Measurements from ENCODE around the gene GMEB2.
"Not testable (repeated sequence)": the region's sequence is repeated elsewhere in the genome, so short reads cannot be mapped to it uniquely, and the experiment has no call there.

The GMEB2 gene

DNA sequence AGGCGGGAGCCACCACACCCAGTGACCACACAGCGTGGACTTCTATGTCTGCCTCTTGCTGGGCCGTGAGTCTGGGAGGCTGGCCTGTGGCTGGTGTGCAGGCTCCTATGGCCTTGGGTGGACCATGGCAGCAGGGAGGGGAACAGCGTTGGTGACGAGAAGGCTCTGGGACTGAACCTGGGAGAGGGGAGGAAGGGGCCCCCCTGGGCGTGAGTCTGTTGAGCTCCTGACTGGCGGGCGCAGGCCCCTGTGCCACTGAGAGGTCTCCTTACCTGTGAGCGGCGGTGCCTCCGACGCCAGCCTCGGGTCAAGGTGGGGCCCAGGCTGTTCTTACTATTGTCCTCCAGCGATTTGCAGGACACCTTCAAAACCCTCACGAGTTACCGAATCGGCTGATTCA, 40.1 kb downstream of the GMEB2 start:
- no peak for DNase-seq

DNA sequence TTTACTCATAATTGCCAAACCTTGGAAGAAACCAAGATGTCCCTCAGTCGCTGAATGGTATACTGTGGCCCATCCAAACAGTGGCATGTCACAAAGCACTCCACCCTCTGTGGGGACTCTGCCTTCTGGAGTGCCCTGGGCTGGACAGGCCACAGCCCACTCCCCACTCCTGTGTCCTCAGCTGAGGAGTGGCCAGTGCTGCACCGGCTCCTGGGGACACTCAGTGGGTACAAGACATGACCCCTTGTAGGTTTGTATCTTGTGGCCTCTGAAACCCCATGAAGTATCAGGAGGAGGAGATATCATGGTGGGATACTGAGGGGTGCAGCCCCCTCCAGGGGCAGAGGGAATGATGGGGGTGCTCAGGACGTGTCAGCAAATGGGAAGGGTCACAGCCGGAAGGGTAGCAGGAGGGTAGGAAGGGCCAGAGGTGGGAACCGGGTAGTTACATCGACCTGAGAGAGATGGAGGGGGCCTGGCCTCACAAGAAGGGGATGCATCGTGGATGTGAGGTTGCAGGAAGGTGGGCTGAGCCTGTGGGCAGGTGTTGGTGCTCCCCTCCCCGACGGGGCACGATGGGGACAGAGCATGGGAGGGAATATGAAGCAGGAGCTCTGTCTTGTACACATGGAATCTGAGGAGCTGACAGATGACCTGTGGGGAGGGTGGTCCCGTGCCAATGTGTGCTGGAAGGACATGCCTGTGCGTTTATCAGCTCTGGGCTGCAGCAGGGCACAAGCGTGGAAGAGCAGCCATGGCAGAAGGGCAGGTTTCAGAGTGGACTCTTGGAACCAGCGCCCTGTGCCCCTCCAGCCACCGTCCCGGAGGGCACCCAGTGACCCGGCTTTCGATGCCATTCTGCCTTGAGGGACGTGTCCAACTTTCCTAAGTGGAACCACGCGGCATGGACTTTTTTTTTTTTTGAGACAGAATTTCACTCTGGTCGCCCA, 41.0 kb downstream of the GMEB2 start:
- DNase-seq, result no peak

DNA sequence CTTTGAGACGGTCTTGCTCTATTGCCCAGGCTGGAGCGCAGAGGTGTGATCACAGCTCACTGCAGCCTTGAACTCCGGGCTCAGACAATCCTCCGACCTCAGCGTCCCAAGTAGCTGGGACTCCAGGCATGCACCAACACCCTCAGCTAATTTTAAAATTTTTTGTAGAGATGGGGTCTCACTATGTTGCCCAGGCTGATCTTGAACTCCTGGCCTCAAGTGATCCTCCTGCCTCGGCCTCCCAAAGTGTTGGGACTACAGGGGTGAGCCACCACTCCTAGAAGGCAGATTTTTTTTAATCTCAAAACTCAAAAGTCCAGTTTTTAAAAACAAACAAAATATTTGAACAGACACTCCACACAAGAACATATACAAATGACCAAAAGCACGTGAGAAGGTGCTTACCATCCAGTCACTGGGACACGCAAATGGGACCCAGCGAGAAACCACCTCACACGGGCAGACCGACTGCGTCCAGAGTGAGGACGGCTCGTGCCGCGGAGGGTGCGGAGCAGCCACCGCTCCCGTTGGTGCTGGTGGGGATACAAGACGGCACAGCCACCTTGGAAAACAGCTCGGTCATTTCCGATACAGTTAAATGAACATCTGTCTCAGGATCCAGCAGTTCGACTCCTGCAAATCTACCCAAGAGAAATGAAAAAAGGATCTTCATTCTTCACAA, 44.4 kb downstream of the GMEB2 start:
- no peak for DNase-seq

DNA sequence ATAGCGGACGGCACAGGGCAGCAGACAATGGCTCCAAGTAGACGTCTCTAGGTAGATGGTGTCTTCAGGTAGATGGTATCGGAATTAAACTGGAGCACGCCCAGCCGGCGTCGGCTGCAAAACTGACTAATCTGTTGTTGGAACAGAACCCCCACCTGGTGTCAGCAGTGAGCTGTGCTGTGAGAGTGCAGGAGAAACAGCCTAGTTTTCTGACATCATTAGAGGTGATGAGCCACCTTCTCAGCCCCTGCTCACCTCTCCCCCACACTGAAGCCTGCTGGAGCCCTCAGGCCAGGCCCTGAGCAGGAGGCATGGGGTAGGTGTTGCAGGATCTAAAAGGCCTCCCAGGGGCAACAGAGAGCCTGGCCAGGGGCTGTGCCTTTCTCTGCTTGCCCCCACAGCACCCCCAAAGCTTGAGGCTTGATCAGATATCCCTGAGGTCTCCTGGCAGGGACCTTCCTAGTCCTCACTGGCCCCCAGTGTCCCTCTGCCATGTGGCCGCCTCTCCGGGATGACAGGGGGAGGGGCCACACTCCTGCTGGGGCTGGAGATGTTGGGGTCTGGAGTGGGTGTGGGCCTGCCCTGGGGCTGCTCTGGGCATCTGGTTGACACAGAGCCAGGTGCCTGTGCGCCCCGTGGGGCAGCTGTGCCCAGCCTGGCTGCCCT, 46.0 kb downstream of the GMEB2 start:
- peak; percentile 80 for DNase-seq

DNA sequence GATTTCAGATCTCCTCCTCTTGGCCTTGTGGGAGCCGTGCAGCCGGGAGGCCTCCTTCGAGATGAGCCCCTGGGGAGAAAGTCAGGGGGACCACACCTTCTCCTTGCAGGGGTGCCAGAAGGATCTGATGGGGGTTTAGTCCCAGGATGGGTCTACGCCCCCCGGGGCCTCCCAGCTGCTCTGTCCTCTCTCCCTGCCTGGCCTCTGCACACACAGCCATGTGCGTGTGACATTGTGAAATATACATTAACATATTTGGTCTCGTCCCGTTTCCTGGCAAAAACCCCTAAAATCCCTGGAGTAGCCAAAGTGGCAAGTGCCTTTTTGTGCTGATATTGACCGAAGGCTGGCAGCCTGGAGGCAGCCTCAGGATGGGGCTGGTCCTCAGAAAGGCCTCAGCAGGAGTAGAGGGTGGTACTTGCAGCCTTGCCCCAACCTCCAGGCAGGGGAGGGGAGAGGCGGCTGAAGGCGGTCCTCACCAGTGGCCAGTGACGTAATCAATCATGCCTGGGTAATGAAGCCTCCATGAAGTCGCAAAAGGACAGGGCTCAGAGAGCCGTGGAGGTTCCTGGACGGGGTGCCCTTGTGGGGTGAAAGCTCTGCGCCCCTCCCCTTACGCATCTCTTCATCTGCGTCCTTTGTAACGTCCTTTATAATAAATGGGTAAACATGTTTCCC, 47.7 kb downstream of the GMEB2 start:
- DNase-seq, result no peak

GRCh38 chr20:63578224-63579016, 48.5 kb downstream of the GMEB2 start:
- DNase-seq, result no peak

GRCh38 chr20:63577317-63577894, 49.5 kb downstream of the GMEB2 start:
- DNase-seq, result no peak

GRCh38 chr20:63576311-63576710, 50.6 kb downstream of the GMEB2 start:
- no peak for DNase-seq

GRCh38 chr20:63574829-63575743, 51.8 kb downstream of the GMEB2 start:
- no peak for DNase-seq

- DNase-seq, result peak; percentile 81
Observed at GRCh38 chr20:63574156-63574828, 52.6 kb downstream of the GMEB2 start, which contains the start of gene HELZ2. Gene HELZ2, minus strand, starts transcription at chr20:63574239. Its CDS starts 1,854 bp downstream, at chr20:63572385.

GRCh38 chr20:63573647-63574131, 53.2 kb downstream of the GMEB2 start:
- no peak for DNase-seq

DNA sequence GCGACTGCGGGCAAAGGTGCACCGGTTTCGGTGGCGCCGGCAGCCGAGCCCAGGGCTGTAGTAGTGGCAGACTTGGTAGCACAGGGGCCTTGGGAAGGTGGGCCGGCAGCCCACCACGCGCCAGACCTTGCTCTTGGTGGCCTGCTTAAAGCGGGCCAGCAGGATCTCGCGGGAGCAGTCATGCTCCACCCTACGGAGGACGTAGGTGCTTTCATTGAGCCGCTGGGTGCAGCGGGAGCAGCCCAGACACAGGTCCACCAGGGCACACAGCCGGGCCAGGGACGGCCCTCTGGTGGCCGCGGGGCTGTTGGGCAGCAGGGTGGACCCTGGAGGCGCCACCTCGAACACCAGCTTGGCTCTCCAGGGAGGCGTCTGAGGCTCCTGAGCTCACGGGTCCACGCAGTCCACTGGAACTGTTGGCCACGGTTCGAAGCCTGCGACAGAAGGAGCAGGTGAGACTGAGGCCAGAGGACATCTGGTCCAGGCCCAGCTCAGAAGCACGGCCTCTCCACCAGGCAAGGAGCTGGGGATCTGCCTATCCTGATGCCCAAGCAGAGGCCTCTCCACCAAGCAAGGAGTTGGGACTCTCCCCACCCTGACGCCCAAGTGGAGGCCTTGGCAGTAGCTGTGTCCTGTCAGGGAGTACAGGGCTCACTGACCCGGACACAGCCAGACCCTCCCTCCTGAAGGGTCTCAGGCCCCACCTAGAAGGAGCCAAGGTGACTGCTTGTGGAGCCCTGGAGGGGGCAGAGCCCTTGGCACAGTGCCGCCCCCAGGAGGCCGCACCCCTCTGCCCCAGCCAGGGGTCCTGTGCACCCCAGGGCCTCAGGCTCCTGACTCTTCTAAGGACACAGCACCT, 53.9 kb downstream of the GMEB2 start:
- DNase-seq, result no peak

GRCh38 chr20:63572071-63572787, 54.7 kb downstream of the GMEB2 start:
- no peak for DNase-seq

DNA sequence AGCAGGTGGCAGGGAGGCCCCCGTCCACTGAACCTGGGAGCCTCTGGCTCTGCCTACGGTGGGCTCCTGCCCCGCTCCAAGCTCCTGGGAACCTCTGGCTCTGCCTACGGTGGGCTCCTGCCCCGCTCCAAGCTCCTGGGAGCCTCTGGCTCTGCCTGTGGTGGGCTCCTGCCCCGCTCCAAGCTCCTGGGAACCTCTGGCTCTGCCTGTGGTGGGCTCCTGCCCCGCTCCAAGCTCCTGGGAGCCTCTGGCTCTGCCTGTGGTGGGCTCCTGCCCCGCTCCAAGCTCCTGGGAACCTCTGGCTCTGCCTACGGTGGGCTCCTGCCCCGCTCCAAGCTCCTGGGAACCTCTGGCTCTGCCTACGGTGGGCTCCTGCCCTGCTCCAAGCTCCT, 55.8 kb downstream of the GMEB2 start:
- not testable (repeated sequence) for DNase-seq

- no peak for DNase-seq
Observed at GRCh38 chr20:63570281-63571086, 56.4 kb downstream of the GMEB2 start.

GRCh38 chr20:63568986-63569949, 57.6 kb downstream of the GMEB2 start:
- DNase-seq, result no peak

All from CD4-positive, alpha-beta T cell treated with Interleukin-15 for 1 hour (primary cell).